HepG2 (cell line): Measurements from ENCODE around the gene NMNAT1. TPM values are rescaled to one million over a fixed set of nuclear protein-coding genes. Genes with fewer than 3 reads are reported as not detected.

Experiments
- ATAC-seq: fragments of 200-7000 bp; cut with Tn5 transposase; 3 replicates; pipeline ENCODE4 v1.9.1; 2020; ENCODE audit warnings: mild to moderate bottlenecking, moderate library complexity
- Bru-seq: library from RNA; stranded (reverse); fragments of 400-500 nt; gene quantifications from one replicate; lab custom pipeline; 2021; lab: Mats Ljungman, UMichigan
- BruChase-seq, 2 experiments: library from RNA; stranded (reverse); fragments of 400-500 nt; gene quantifications; one replicate each; lab custom pipeline; 2021; lab: Mats Ljungman, UMichigan
- BruUV-seq: library from RNA; stranded (reverse); fragments of 400-500 nt; replicated peaks from 2 replicates; lab custom pipeline; 2021; lab: Mats Ljungman, UMichigan
- CTCF ChIA-PET: fragments of 300-600 bp; formaldehyde crosslinking; extraction: SDS; loops from one replicate; lab custom pipeline; 2021; ENCODE audit warnings: low total read pairs, inconsistent platforms, low intra/inter-chr PET ratio; lab: Yijun Ruan, JAX
- POLR2A ChIA-PET: fragments of 350-600 bp; sonication (Branson Sonifier 250); formaldehyde crosslinking; loops from one replicate; lab custom pipeline; 2020; ENCODE audit warnings: antibody characterized with exemption, inconsistent platforms; lab: Yijun Ruan, JAX
- DNase-seq: peaks from one replicate; pipeline ENCODE4 v3.0.0-alpha.2; 2015; ENCODE audit warnings: low spot score
- FAIRE-seq: peaks from 3 replicates; lab custom pipeline; 2011; peaks lifted over from hg19 to GRCh38; lab: Jason Lieb, UNC
- H2AFZ ChIP-seq: one replicate; pipeline ENCODE4 v1.6.1; 2011; ENCODE audit warnings: low read length, inconsistent platforms
- H3K27ac ChIP-seq: fragments of 300-600 bp; 3 replicates; pipeline ENCODE4 v1.8.0; 2011; ENCODE audit warnings: mixed run types, mild to moderate bottlenecking, mixed read lengths, low read length, inconsistent platforms; ENCODE audit not compliant: insufficient read depth; ENCODE audit errors: extremely low read length
- H3K27me3 ChIP-seq, 2 experiments: fragments of 200-600 bp in 1 of 2; 2 replicates in 1 of 2; 3 replicates in 1 of 2; pipeline versions ENCODE4 v1.6.0 to v1.8.0; 2011; ENCODE audit warnings: low read length in 2 of 2, mild to moderate bottlenecking in 2 of 2, moderate library complexity in 2 of 2, inconsistent platforms in 1 of 2; ENCODE audit not compliant: insufficient read depth in 2 of 2, control insufficient read depth in 1 of 2
- H3K36me3 ChIP-seq, 2 experiments: fragments of 200-600 bp in 1 of 2; replicated peaks in 1 of 2; 2 replicates in 1 of 2; 3 replicates in 1 of 2; pipeline versions ENCODE4 v1.5.1 to v1.8.0; 2011; ENCODE audit warnings: low read length in 2 of 2, inconsistent platforms in 1 of 2; ENCODE audit not compliant: insufficient read depth in 2 of 2, control insufficient read depth in 1 of 2
- H3K4me1 ChIP-seq: 2 replicates; pipeline ENCODE4 v1.5.1; 2012; ENCODE audit warnings: low read length, inconsistent platforms; ENCODE audit not compliant: insufficient read depth
- H3K4me2 ChIP-seq: 2 replicates; pipeline ENCODE4 v1.6.0; 2011; ENCODE audit warnings: low read depth, low read length, inconsistent platforms
- H3K4me3 ChIP-seq, 3 experiments: fragments of 200-600 bp in 1 of 3; sonication (generic), shearing (Covaris generic) in 1 of 3; replicated peaks in 1 of 3; 2 replicates each; pipeline ENCODE4 v1.5.1; 2011 to 2016; ENCODE audit warnings: low read length in 3 of 3, inconsistent platforms in 2 of 3, low read depth in 2 of 3, mild to moderate bottlenecking in 2 of 3, control low read depth in 1 of 3, mixed read lengths in 1 of 3; ENCODE audit not compliant: insufficient read depth in 1 of 3
- H3K79me2 ChIP-seq: one replicate; pipeline ENCODE4 v1.6.1; 2011; ENCODE audit warnings: low read length, inconsistent platforms; ENCODE audit not compliant: insufficient read depth
- H3K9ac ChIP-seq: 2 replicates; pipeline ENCODE4 v1.6.0; 2011; ENCODE audit warnings: mild to moderate bottlenecking, low read depth, low read length, inconsistent platforms; ENCODE audit not compliant: insufficient read depth
- H3K9me3 ChIP-seq: 2 replicates; pipeline ENCODE4 v1.5.1; 2012; ENCODE audit warnings: mild to moderate bottlenecking, low read length
- H4K20me1 ChIP-seq: 2 replicates; pipeline ENCODE4 v1.6.0; 2011; ENCODE audit warnings: inconsistent platforms, mild to moderate bottlenecking, low read length, moderate library complexity; ENCODE audit not compliant: insufficient read depth
- ATF6 ChIP-seq: sonication (generic); formaldehyde crosslinking; conservative IDR thresholded peaks from 2 replicates; pipeline ENCODE4 v1.4.0; 2020; ENCODE audit warnings: missing genetic modification reagents
- NFKBIZ ChIP-seq: IDR thresholded peaks from 2 replicates; pipeline ENCODE4 v1.6.1; 2018; ENCODE audit warnings: missing genetic modification reagents, missing compliant biosample characterization
- ZBTB34 ChIP-seq: sonication (generic); formaldehyde crosslinking; IDR thresholded peaks from 2 replicates; pipeline ENCODE4 v1.8.0; 2022; ENCODE audit warnings: mild to moderate bottlenecking, missing genetic modification reagents
- ZEB1 ChIP-seq: IDR thresholded peaks from 2 replicates; pipeline ENCODE4 v1.6.1; 2012; ENCODE audit warnings: mild to moderate bottlenecking, low read depth, inconsistent platforms; ENCODE audit not compliant: insufficient replicate concordance
- ZFP90 ChIP-seq: sonication (generic); formaldehyde crosslinking; IDR thresholded peaks from 2 replicates; pipeline ENCODE4 v1.8.0; 2022; ENCODE audit warnings: missing genetic modification reagents, mild to moderate bottlenecking, inconsistent platforms, borderline replicate concordance
- ZHX1 ChIP-seq: sonication (generic); formaldehyde crosslinking; IDR thresholded peaks from 2 replicates; pipeline ENCODE4 v1.8.1; 2022; ENCODE audit warnings: low read depth, mild to moderate bottlenecking, missing genetic modification reagents
- ZNF567 ChIP-seq: sonication (generic); formaldehyde crosslinking; IDR thresholded peaks from 2 replicates; pipeline ENCODE4 v1.8.1; 2023; ENCODE audit warnings: mild to moderate bottlenecking, missing genetic modification reagents, borderline replicate concordance
- WGBS: methylation state at CpG from one replicate; pipeline ENCODE4 v1.1.6; 2017; ENCODE audit warnings: low lambda C conversion rate; 5-methylcytosine and 5-hydroxymethylcytosine counted together
- in situ Hi-C: cut with HindIII; loops from 2 replicates; pipeline ENCODE4 v1.10.0; 2017; ENCODE audit warnings: low pct_unique_long_range_greater_than_20kb; ENCODE audit not compliant: extremely low pct_ligation_motif_present
- intact Hi-C: fragments of 100-400 bp; cut with micrococcal nuclease; formaldehyde crosslinking; loops from one replicate; pipeline ENCODE4 v1.10.0; 2022; ENCODE audit not compliant: unreplicated experiment
- long read RNA-seq, 2 experiments: library from RNA in 1 of 2; library from polyadenylated mRNA in 1 of 2; stranded (forward) in 1 of 2; unstranded in 1 of 2; transcript quantifications; one replicate each; pipeline ENCODE4 v2.0.0, GENCODE V29; 2019 to 2022
- polyA minus RNA-seq, 3 experiments: library from RNA; depleted of rRNA, polyadenylated mRNA; stranded (reverse); fragments of >200 nt; gene quantifications; 2 replicates each; pipeline ENCODE4 v1.2.3, GENCODE V29; 2011; ENCODE audit warnings: low replicate concordance in 1 of 3
- polyA plus RNA-seq, 8 experiments: library from polyadenylated mRNA; depleted of rRNA in 3 of 8; stranded (reverse) in 7 of 8; unstranded in 1 of 8; fragments of >200 nt; fragmentation: Illumina TruSeq in 4 of 8; extraction: Trizol in 4 of 8; gene quantifications; 2 replicates each; pipeline versions ENCODE4 v1.2.1 to v1.2.3, GENCODE V29; 2011 to 2016; ENCODE audit warnings: low read depth in 4 of 8, missing spikeins in 1 of 8, mixed read lengths in 1 of 8; ENCODE audit not compliant: insufficient read depth in 1 of 8
- total RNA-seq, 5 experiments: library from RNA; depleted of rRNA; stranded (reverse); fragments of >200 nt; fragmentation: Illumina TruSeq; extraction: Trizol; gene quantifications; 2 replicates each; pipeline ENCODE4 v1.2.3, GENCODE V29; 2016; ENCODE audit warnings: low read depth in 1 of 5

The NMNAT1 gene
- 12.2 and 14.5 TPM in 2 replicates for total RNA-seq (2016; rRNA removed; fragmentation: Illumina TruSeq; extraction: Trizol)
- 6.7 and 7.9 TPM in 2 replicates for total RNA-seq (2016; cell fraction: cytosol; rRNA removed; fragmentation: Illumina TruSeq; extraction: Trizol; ENCODE audit: low read depth)
- 12.6 and 15.6 TPM in 2 replicates for total RNA-seq (2016; cell fraction: insoluble cytoplasmic fraction; rRNA removed; fragmentation: Illumina TruSeq; extraction: Trizol)
- total RNA-seq (2016; cell fraction: membrane; rRNA removed; fragmentation: Illumina TruSeq; extraction: Trizol): 7.0 and 8.2 TPM in 2 replicates
- 6.1 and 8.7 TPM in 2 replicates for total RNA-seq (2016; cell fraction: nucleus; rRNA removed; fragmentation: Illumina TruSeq; extraction: Trizol)
- polyA plus RNA-seq (2011; rRNA removed): 5.4 and 5.6 TPM in 2 replicates
- 3.9 and 4.7 TPM in 2 replicates for polyA plus RNA-seq (2011; cell fraction: cytosol; rRNA removed)
- polyA plus RNA-seq (2011; cell fraction: nucleus; rRNA removed): 2.7 and 2.9 TPM in 2 replicates
- 5.8 and 11.4 TPM in 2 replicates for polyA plus RNA-seq (2012)
- polyA plus RNA-seq (2016; cell fraction: cytosol; fragmentation: Illumina TruSeq; extraction: Trizol; ENCODE audit: low read depth): 1.5 and 1.8 TPM in 2 replicates
- 9.4 and 9.5 TPM in 2 replicates for polyA plus RNA-seq (2016; cell fraction: insoluble cytoplasmic fraction; fragmentation: Illumina TruSeq; extraction: Trizol; ENCODE audit: low read depth)
- polyA plus RNA-seq (2016; cell fraction: membrane; fragmentation: Illumina TruSeq; extraction: Trizol; ENCODE audit: low read depth): 2.7 and 3.0 TPM in 2 replicates
- 7.0 and 7.5 TPM in 2 replicates for polyA plus RNA-seq (2016; cell fraction: nucleus; fragmentation: Illumina TruSeq; extraction: Trizol; ENCODE audit: insufficient read depth, low read depth)
- polyA minus RNA-seq (2011; rRNA and poly(A)+ RNA removed; ENCODE audit: low replicate concordance): 9.3 and 11.0 TPM in 2 replicates
- polyA minus RNA-seq (2011; cell fraction: cytosol; rRNA and poly(A)+ RNA removed): 4.8 and 5.8 TPM in 2 replicates
- polyA minus RNA-seq (2011; cell fraction: nucleus; rRNA and poly(A)+ RNA removed): 10.2 and 12.2 TPM in 2 replicates
- Bru-seq, nascent RNA: percentile 44 among the genes with signal in this experiment
- percentile 42 among the genes with signal in this experiment for BruChase-seq, experiment 1, labeled RNA remaining after a 6-hour chase
- percentile 42 among the genes with signal in this experiment for BruChase-seq, experiment 2, labeled RNA remaining after a 2-hour chase
- long read RNA-seq, experiment 1, transcript NMNAT1-201 (5 exons, 3,781 nt): major isoform, 5 of 9 reads
- long read RNA-seq, experiment 1, partial matches to known transcripts: 2 of 9 reads
- long read RNA-seq, experiment 1, other reads (novel, unspliced or antisense): 1 of 9 reads
- long read RNA-seq, experiment 2, partial matches to known transcripts: 0 of 10 reads
- long read RNA-seq, experiment 2, other reads (novel, unspliced or antisense): 10 of 10 reads

GRCh38 chr1:9942939-9943788 lies at the start of gene NMNAT1, which contains the start of gene LZIC:
Gene NMNAT1, plus strand, starts transcription at chr1:9943475. Its CDS starts 28,599 bp downstream, at chr1:9972074.
Gene LZIC, minus strand, starts transcription at chr1:9943391. Its CDS starts 6,772 bp downstream, at chr1:9936619.
- Histone ChIP-seq H3K27me3 (no peaks in the 10 kb centered on the region; a peak in 2 of 5 replicates), H3K4me1 (peaks cover 49% of the 10 kb centered on the region), H3K79me2 (peaks cover 20% of the 10 kb centered on the region), H4K20me1 (no peaks in the 10 kb centered on the region), H3K9ac (peak within 1 kb of the TSS; percentile 93), H3K4me3 (peak within 1 kb of the TSS; percentile 70 to 95 (median 92)), H3K9me3 (no peaks in the 10 kb centered on the region), H2AFZ (peak within 1 kb of the TSS; percentile 33), H3K4me2 (peak within 1 kb of the TSS; percentile 86), H3K27ac (peak within 1 kb of the TSS; percentile 91), H3K36me3 (peaks cover 0 to 15% of the 10 kb centered on the region in 2 experiments; a peak in 1 of 5 replicates)
- POLR2A ChIA-PET: interaction anchor here (0.5 to 4.3 kb wide), 22 partner anchors 8 to 267 kb away, joined by 3 to 67 read pairs (median 4); partner anchors contain the start of genes KIF1B and UBE4B
- CTCF ChIA-PET: interaction anchor here (1.2 to 2.7 kb wide), 2 partner anchors 68 to 90 kb away, joined by 3 to 39 read pairs; partner anchors contain the start of gene UBE4B
- ATAC-seq (peak; percentile 98), DNase-seq (peak; percentile 87), FAIRE-seq (peak; percentile 57)
- in situ Hi-C loops: loop anchor here (5.0 kb wide), 2 partner anchors 71 to 89 kb away; partner anchors contain the start of gene UBE4B
- intact Hi-C loops: loop anchor here (1.0 to 5.0 kb wide), 4 partner anchors 28 to 90 kb away; partner anchors contain the start of gene UBE4B
- WGBS: 1% methylated on average over 14 of the region's 53 CpGs
- BruUV-seq: no TSS peak
- TF ChIP-seq ZBTB34 (CRISPR knock-in tag) (no peak), ZFP90 (CRISPR knock-in tag) (peak; percentile 56; the same call in 1 of the 2 replicates), ZEB1 (peak; percentile 77), ATF6 (CRISPR knock-in tag) (no peak), NFKBIZ (no peak; the same call in 1 of the 2 replicates), ZNF567 (CRISPR knock-in tag) (peak; percentile 80; the same call in 1 of the 2 replicates), ZHX1 (CRISPR knock-in tag) (no peak)
